ENCODE data around the gene EMP2.
"Not testable (repeated sequence)": the region's sequence is repeated elsewhere in the genome, so short reads cannot be mapped to it uniquely, and the experiment has no call there.

EMP2 gene

DNA sequence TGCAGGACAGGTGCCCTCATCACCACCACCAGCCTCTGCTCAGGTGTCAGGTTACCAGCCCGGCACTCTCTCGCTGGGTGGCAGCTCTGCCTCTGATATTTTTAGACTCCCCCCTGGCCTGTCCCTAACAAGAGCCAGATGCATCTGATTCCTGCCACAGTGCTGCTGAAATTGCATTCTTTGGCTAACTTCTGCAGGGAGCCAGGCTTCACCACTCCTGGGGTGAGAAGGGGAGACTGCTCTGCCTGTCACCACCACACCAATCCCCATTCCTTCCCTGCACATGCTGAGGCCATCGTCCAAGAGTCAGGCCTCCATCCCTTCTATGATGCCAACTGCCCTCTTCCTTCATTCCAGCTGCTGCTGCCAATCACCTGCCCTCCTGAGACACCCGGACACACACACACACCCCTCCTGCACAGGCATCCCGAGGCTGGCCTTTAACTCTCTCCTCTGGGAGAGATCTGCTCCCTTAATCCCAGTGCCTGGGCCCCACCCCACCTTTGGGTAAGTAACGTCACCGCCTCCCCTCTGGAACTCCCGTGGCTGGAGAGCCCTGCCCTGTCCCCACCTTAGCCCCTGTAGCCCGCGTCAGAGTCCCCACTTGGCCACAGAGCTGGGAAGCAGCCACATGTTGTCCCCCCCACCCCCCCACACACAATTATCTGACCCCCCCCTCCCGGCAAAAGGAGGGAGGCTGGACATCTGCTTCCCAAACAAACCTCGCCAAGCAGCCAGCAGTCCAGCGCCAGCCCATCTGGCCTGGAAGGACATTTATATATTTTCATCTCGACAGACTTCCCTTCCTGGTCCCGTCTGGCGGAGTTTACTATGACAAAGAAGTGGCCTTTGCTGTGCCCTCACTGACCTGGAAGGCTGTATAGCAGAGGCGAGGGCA, 2.8 kb downstream of the EMP2 start:
- no peak for DNase-seq

GRCh38 chr16:10576390-10577304, 3.8 kb downstream of the EMP2 start:
- DNase-seq, result no peak

GRCh38 chr16:10575506-10576130, 4.8 kb downstream of the EMP2 start:
- DNase-seq, result no peak

DNA sequence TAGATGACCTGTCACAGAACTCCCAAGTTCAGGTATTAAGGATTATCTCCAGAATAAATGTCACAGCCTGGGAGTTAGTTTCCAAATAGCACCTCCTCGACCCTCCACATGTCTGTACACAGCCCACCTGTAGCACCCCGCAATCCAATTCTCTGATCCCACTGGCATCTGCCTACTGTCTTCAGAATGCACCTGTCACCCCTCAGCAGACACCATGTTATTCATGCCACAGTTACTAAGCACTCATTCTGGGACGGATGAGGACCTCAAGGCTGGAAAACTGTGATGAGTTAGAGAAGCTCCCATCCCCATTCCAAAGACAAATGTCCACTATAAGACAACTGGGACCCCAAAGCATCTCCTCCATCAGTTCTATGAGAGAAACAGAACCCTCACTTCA, 7.8 kb downstream of the EMP2 start:
- no peak for DNase-seq

DNA sequence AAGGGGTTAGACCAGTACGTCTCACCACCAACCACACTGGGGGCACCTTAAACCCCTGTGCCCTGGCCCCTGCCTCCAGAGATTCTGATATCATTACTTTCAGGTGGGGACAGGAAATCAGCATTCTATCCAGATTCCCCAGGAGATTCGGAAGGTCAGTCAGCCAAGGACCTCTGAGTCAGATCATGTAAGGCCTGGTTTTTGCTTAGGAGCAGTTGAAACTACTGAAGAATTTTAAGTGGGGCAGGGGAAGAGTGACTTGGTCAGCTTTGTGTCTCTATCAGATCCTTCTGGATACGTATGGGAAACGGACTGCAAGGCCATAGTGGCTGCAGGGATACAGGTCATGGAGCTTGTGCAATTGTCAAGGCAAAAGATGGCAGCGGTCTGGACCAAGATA, 9.0 kb downstream of the EMP2 start:
- no peak for DNase-seq

GRCh38 chr16:10569621-10570020, 10.8 kb downstream of the EMP2 start:
- DNase-seq, result no peak

DNA sequence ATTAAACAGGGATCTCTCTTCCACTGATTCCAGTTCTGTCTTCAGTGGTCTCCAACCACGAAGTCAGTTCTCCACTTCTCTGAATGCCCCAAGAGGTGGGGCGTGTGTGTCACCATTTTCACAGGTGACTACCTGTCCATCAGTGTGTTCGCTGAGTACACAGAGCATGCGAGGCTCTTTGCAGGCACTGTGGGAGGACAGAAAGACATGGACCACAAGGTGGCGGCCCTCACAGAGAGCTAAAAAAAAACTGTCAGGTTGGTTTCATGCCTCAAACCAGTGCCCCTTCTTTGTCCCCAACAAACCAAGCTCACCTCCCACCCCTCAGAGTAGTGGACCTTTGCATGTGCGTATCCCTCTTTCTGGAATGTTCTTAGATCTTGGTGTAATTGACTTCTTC, 13.8 kb downstream of the EMP2 start:
- DNase-seq, result no peak

GRCh38 chr16:10565167-10565566, 15.2 kb downstream of the EMP2 start:
- DNase-seq, result no peak

- no peak for DNase-seq
Measured at GRCh38 chr16:10564591-10564990, 15.8 kb downstream of the EMP2 start.

DNA sequence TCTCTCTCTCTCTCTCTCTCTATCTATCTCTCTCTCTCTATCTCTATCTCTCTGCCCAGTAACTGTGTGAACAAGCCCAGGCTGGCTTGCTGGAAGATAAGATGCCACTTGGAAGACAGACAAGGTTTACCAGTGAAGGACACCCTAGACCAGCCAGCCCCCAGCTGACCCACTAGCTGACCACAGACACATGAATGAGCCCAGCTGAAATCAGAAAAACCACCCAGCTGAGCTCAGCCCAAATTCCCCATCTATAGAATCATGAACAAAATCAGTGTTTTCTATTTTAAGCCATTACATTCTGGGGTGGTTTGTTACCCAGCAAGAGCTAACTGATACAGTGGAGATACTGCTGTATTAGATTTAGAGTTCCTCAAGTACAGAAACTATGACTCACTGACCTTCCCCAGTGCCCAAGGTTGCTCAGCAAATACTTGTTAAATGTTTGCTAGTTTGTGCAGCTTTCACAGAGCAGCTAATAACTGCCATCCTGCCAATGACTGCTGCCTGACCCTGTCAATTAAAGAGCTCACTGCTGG, 18.0 kb downstream of the EMP2 start:
- DNase-seq, result no peak

- no peak for DNase-seq
Measured at GRCh38 chr16:10561425-10561824, 19.0 kb downstream of the EMP2 start.

DNA sequence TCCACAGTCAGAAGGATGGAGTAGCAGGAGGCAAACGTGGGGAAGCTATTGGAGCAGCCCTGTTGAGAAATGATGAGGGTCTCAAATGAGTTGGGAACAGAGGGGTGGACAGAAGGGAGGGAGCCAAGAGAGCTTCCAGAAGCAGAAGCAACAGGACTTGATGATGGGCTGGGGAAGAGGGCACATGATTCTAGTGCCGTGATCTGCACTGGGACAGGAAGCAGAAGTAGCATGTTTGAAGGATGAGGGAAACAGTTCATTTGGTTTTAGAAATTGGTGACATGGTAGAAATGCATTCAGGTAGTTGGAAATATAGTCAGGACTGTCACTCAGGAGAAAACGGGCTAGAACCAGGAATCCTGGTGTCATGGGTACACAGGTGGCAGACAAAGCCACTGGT, 19.4 kb downstream of the EMP2 start:
- DNase-seq, result no peak

- not testable (repeated sequence) for DNase-seq
Measured at GRCh38 chr16:10559792-10560191, 20.6 kb downstream of the EMP2 start.

- no peak for DNase-seq
Measured at GRCh38 chr16:10558746-10559641, 21.4 kb downstream of the EMP2 start.

GRCh38 chr16:10558305-10558704, 22.1 kb downstream of the EMP2 start:
- DNase-seq, result no peak

DNA sequence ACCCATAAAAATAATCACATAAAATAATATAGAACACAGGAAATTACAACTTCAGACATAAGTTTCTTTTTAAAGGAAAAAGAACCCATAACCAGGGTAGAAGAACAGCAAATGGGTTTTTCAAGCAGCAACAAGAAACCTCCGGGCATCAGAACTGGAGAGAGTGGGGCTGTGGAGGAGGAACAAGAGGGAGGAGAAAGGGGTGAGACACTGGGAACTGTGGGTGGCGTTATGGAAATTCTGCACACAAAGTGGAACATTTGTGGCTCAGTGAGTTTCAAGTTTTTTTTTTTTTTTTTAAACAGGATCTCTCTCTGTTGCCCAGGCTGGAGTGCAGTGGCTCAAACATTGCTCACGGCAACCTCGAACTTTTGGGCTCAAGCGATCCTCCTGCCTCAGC, 22.6 kb downstream of the EMP2 start:
- no peak for DNase-seq

GRCh38 chr16:10556236-10556635, 24.2 kb downstream of the EMP2 start:
- DNase-seq, result no peak

DNA sequence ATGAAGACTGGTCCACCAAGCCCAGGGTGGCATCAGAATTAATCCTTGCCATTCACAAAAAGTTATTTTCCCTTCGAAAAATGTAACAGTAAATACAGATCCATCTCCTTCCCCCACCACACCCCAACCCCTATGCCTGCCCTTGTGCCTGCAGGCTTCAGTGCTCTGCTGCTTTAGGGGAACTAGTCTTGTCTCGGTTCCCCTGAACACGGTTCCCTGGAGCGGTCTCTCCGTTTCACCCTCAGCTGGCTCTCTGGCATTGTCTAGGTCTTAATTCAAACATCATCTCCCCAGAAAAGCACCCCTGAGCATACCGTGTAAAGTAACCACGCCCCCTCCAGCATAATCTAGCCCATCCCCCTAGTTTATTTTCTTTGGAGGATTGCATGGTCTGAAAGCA, 25.8 kb downstream of the EMP2 start:
- no peak for DNase-seq

DNA sequence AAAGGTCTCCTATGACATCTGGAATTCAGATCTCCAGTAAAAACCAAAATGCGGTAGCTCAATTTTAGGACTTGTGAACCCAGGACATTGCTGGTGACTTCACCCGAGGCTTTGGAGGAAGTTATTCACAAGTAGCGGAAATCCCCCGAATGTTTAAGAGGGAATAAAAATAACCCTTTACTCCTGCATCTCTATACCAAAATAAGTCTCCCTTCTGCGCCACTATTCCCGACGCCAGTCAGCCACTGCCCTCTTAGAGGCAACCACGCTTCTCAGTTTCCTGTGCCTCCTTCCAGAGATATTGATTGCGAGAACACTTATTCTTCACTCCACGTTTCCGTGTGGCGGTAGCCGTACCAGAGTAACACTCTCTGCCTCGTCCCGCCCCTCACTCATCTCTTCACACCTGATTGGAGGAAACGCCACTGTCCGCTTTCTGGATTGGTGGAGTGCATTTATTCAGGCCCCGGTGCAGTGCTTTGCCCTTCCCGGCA, 27.4 kb downstream of the EMP2 start:
- DNase-seq, result no peak

GRCh38 chr16:10552281-10552680, 28.1 kb downstream of the EMP2 start:
- no peak for DNase-seq

- no peak for DNase-seq
Measured at GRCh38 chr16:10551881-10552280, 28.5 kb downstream of the EMP2 start.

- DNase-seq, result no peak
Measured at GRCh38 chr16:10548404-10548803, 32.0 kb downstream of the EMP2 start.
